NT2/D1 (cell line): ENCODE results near the gene EHD1.

Experiments used
- DNase-seq: peaks from one replicate; pipeline ENCODE4 v3.0.0-alpha.2; 2011; ENCODE audit warnings: low read depth, low spot score
- H3K27me3 ChIP-seq: 2 replicates; pipeline ENCODE4 v1.6.0; 2011; ENCODE audit warnings: mild to moderate bottlenecking; ENCODE audit not compliant: insufficient read length, insufficient read depth
- H3K36me3 ChIP-seq: 2 replicates; pipeline ENCODE4 v1.6.1; 2011; ENCODE audit warnings: mild to moderate bottlenecking, low read length, mixed read lengths; ENCODE audit not compliant: insufficient read depth, insufficient read length
- H3K4me1 ChIP-seq: 2 replicates; pipeline ENCODE4 v1.5.1; 2011; ENCODE audit not compliant: insufficient read depth, insufficient read length
- H3K4me3 ChIP-seq: 2 replicates; pipeline ENCODE4 v1.5.1; 2011; ENCODE audit warnings: low read depth; ENCODE audit not compliant: insufficient read length
- H3K9ac ChIP-seq: 2 replicates; pipeline ENCODE4 v1.6.0; 2011; ENCODE audit warnings: low read depth; ENCODE audit not compliant: insufficient read length
- H3K9me3 ChIP-seq: 2 replicates; pipeline ENCODE4 v1.5.1; 2011; ENCODE audit warnings: mild to moderate bottlenecking, low read length; ENCODE audit not compliant: insufficient read depth
- SUZ12 ChIP-seq: IDR thresholded peaks from 2 replicates; pipeline ENCODE4 v1.6.1; 2011; ENCODE audit not compliant: insufficient read length, insufficient read depth; ENCODE audit errors: extremely low read depth
- YY1 ChIP-seq: IDR thresholded peaks from 2 replicates; pipeline ENCODE4 v1.6.1; 2011; ENCODE audit not compliant: insufficient read length, insufficient read depth
- ZNF274 ChIP-seq: IDR thresholded peaks from 2 replicates; pipeline ENCODE4 v1.6.1; 2011; ENCODE audit warnings: mild to moderate bottlenecking, low read depth, low read length

Gene EHD1

DNA sequence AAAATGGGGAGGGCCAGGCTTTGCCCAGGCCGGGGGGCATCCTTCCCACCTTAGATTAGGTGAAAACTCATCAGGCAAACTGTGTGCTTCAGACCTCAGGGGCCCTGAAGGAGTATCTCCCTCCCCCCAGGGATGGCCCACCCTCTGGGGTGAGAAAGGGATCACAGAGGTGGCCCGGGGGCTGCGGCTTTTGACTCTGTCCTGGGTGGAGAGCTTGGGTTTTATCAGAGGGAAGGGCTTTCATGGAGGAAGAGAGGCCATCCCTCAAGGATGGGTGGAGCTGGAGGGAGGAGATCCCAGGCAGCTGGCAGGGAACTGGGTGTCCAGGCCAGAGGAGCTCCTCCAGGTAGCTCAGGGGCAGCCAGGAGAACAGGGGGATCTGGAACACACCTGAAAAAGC is 43.0 kb upstream of the EHD1 start:
- H3K9ac ChIP-seq, result no peak overlapping the region
- no peaks in the 10 kb centered on the region for H3K36me3 ChIP-seq
- no peak for TF ChIP-seq ZNF274
- no peak for TF ChIP-seq YY1
- TF ChIP-seq SUZ12, result no peak
- no peaks in the 10 kb centered on the region for H3K9me3 ChIP-seq
- DNase-seq, result no peak
- H3K4me3 ChIP-seq, result no peak overlapping the region
- H3K27me3 ChIP-seq, result peaks cover 9% of the 10 kb centered on the region
- H3K4me1 ChIP-seq, result peaks cover 14% of the 10 kb centered on the region

DNA sequence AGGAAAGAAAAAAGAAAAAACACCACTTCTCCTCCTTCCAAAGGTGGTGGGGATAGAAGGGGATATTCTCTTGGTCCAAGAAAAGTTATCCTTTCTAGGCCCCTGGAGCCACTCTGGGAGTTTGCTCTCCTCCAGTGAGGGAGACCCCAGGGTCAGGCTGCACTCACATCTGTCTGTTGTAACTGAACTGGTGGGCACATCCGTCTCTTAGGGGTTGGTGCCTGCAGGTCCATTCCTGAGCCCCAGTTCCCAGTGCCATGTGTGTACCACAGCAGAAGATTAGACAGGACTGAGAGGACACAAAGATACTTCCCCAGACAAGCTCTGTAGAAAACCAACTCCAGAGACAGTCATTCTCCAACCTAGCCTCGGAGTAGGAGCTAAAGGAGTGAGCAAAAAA is 41.7 kb upstream of the EHD1 start:
- no peak overlapping the region for H3K4me3 ChIP-seq
- H3K27me3 ChIP-seq, result peaks cover 5% of the 10 kb centered on the region
- no peak for DNase-seq
- no peaks in the 10 kb centered on the region for H3K36me3 ChIP-seq
- no peak for TF ChIP-seq ZNF274
- no peaks in the 10 kb centered on the region for H3K9me3 ChIP-seq
- H3K4me1 ChIP-seq, result peaks cover 7% of the 10 kb centered on the region
- peak overlapping the region; percentile 23 for H3K9ac ChIP-seq

DNA sequence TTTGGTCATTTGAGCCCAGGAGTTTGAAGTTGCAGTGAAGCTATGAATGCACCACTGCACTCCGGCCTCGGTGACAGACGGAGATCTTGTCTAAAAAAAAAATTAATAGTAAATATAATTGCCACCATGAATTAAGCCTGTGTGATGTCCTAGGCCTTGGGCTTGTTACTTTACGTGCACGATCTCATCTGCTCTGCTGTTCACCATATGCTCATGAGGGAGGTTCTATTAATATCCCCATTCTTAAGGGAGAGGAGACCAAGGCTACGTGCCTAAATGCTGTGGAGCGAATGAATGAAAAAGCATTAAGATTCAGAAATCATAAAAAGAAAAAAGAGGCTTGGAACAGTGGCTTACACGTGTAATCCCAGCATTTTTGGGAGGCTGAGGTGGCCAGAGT is 41.2 kb upstream of the EHD1 start:
- TF ChIP-seq ZNF274 (no peak), SUZ12 (no peak)
- Histone ChIP-seq H3K27me3 (peaks cover under 1% of the 10 kb centered on the region), H3K4me1 (peaks cover 7% of the 10 kb centered on the region), H3K4me3 (no peak overlapping the region), H3K9me3 (no peaks in the 10 kb centered on the region), H3K9ac (no peak overlapping the region), H3K36me3 (no peaks in the 10 kb centered on the region)
- no peak for DNase-seq

DNA sequence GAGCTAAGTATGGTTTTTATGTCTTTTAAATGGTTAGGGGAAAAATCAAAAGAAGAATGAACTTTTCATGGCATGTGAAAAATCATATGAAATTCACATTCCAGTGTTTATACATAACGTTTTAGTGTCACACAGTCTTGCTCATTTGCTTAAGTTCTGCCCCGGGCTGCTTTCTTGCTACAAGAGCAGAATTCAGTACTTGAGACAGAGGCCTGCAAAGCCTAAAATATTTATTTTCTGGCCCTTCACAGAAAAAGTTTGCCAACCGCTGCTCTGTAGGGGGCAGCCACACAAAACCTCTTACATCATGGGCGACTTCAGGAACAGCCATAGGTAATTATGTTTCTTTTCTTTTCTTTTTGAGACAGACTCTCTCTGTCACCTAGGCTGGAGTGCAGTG is 39.6 kb upstream of the EHD1 start:
- Histone ChIP-seq H3K4me1 (no peaks in the 10 kb centered on the region), H3K9me3 (no peaks in the 10 kb centered on the region), H3K9ac (peak overlapping the region; percentile 65), H3K4me3 (peak overlapping the region; percentile 42), H3K36me3 (peaks cover 15% of the 10 kb centered on the region), H3K27me3 (no peaks in the 10 kb centered on the region)
- no peak for TF ChIP-seq YY1
- DNase-seq, result no peak

DNA sequence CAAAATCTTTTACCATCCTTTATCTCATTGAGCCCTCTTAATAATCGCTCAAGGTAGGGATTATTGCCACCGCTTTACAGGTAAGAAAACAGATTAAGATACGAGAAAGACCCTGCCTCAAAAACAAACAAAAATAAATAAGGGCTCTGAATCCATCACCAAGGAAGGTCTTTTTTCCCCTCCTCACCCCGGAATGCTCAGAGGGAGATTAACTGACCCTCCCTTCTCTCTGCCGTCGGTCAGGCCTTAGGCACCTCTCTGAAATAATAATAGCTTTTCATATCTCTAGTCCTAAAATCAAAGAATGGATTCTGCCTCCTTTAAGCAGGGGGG is 39.2 kb upstream of the EHD1 start:
- H3K4me3 ChIP-seq, result peak overlapping the region; percentile 42
- no peaks in the 10 kb centered on the region for H3K9me3 ChIP-seq
- no peaks in the 10 kb centered on the region for H3K27me3 ChIP-seq
- H3K36me3 ChIP-seq, result peaks cover 19% of the 10 kb centered on the region
- H3K9ac ChIP-seq, result peak overlapping the region; percentile 65
- TF ChIP-seq ZNF274 (no peak), SUZ12 (no peak), YY1 (no peak)
- H3K4me1 ChIP-seq, result no peaks in the 10 kb centered on the region
- DNase-seq, result no peak

DNA sequence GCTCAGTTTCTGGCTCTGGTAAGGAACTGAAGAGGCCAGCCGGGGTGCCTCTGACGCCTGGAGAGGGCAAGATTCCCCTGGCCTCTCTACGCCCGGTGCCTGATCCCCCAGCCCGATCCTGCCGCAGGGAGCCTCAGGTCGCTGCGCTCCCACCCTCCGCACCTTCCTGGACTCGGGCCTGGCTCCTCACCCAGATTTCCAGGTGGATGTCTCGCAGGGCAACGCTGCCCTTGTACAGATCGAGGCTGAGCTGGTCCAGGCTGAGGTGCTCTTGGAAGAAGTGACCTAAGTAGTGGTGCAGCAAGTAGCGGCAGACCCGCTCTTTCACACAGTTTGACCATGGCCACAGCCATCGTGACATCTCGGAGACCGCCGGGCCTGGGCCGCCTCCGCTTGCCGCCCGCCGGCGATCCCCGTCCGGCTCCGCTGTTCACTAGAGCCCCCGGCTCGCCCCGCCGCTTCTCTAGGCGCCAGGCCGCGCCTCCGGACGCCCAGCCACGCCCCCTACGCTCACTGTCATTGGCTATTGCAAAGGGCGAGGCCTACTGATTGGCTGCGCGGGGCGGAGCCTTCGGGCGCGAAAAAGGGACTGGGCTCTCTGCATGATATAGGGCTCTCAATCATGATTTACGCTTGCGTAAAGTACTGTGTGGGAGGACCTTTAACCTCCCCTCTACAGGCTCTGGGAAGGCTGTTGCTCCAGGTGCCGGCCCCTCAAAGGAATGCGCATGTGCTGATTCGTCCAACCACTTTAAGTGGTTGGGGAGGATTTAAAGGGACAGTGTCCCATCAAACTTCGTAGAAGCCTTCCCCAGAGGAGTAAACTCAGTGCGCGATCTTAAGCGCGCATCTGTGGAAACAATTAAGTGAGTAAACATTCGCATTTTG is 38.6 kb upstream of the EHD1 start, which contains the start of gene ATG2A:
ATG2A (minus strand) TSS at position 435 of the 888 bp plus-strand sequence; CDS start at position 361, 74 bp downstream.
- H3K27me3 ChIP-seq, result no peaks in the 10 kb centered on the region

DNA sequence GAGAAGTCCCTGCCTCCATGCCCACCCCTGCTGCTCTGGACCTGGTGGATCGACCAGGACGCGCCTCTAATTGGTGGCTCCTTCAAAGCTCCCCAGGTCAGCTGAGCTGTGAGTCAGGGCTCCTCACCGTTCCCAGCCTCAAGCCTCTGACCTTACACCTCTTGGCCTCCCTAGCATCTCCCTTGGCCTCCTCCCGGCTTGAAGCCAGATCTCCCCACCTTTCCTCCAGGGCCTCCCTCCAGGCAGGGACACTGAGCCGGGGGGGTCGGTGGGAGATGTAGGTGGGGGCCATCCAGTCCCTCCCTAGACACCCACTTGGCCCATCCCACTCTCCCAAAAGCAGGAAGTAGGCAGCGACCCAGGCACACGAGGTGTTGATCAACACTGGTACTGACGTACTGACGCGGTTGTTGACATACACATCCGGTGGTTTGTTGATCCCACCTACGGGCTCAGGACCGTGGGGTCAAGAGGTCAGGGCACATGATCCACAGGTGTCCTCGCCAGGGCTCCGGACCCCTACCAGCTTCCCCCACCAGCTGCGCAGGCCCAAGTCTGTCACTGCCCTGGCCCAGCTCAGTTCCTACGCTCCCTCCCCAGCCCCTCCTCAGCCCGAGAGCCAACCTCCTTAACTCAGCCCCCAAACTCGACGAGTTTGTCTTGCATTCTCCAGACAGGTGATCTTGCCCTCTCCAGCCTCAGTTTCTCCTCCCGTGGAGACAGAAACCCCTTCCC is 37.8 kb upstream of the EHD1 start:
- H3K4me3 ChIP-seq, result peak overlapping the region; percentile 87
- TF ChIP-seq SUZ12, result no peak
- no peak for TF ChIP-seq YY1
- no peak for DNase-seq
- H3K9ac ChIP-seq, result peak overlapping the region; percentile 92
- H3K36me3 ChIP-seq, result peaks cover 31% of the 10 kb centered on the region
- H3K27me3 ChIP-seq, result no peaks in the 10 kb centered on the region
- H3K9me3 ChIP-seq, result no peaks in the 10 kb centered on the region
- no peaks in the 10 kb centered on the region for H3K4me1 ChIP-seq

More for the DNA sequence above, 38.6 kb upstream of the EHD1 start, which contains the start of gene ATG2A:
- H3K36me3 ChIP-seq, result peaks cover 23% of the 10 kb centered on the region
- DNase-seq, result peak; percentile 98
- TF ChIP-seq ZNF274, result no peak
- TF ChIP-seq SUZ12, result no peak
- TF ChIP-seq YY1, result no peak
- H3K4me1 ChIP-seq, result no peaks in the 10 kb centered on the region
- peak within 1 kb of the TSS; percentile 87 for H3K4me3 ChIP-seq
- H3K9ac ChIP-seq, result peak within 1 kb of the TSS; percentile 92
- no peaks in the 10 kb centered on the region for H3K9me3 ChIP-seq

DNA sequence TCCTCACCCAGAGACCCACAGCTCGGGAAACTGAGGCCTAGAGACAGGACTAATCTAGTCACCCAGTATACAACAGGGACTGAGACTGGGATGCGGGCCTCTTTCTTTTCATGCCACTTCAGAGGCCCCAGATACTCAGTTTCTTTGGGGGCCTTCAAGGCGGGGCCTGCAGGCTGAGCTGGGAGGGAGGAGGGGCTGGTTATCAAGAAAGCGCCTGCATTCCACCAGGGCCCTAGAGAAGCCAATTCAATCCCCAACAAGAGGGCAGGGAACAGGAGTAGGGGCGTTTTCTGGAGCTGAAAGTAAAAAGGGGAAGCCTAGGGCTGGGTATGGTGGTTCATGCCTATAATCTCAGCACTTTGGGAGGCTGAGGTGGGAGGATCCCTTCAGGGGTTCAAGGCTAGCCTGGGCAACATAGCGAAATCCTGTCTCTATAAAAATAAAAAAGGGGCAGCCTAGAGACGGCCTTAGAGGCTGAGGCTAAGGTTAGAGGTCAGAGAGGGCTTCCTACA is 37.0 kb upstream of the EHD1 start:
- TF ChIP-seq YY1, result no peak
- no peak for TF ChIP-seq ZNF274
- no peak for TF ChIP-seq SUZ12
- no peak for DNase-seq
- Histone ChIP-seq H3K9ac (peak overlapping the region; percentile 92), H3K36me3 (peaks cover 38% of the 10 kb centered on the region), H3K9me3 (no peaks in the 10 kb centered on the region), H3K27me3 (no peaks in the 10 kb centered on the region), H3K4me3 (no peak overlapping the region), H3K4me1 (no peaks in the 10 kb centered on the region)
